ENCODE results near the gene PARD3B. TPM values are rescaled to one million over a fixed set of nuclear protein-coding genes. Genes with fewer than 3 reads are reported as not detected.
"Not testable (repeated sequence)": the region's sequence is repeated elsewhere in the genome, so short reads cannot be mapped to it uniquely, and the experiment has no call there.

PARD3B gene
- total RNA-seq, 1 experiment from 2014 or later = 7.6 TPM

DNA sequence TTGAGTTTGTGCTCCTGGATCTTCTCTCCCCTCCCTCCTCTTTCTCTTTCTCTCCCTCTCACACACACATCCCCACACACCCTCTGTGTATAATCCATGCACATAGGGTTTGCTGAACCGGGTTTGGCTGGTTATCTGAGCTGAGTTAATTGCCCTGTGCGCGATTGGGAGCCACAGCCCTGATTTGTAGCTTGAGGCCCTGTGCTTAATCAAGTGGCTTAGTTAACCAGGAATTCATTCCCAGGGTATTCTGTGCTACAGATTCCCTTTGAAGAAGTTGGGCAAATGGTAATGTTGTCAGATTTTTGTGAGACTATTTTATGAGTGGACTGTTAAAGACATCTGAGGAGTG lies 6.2 kb downstream of the PARD3B start:
- ChIA-PET POLR2A (ENCODE audit: low non-redundant PET) (no interaction called here), CTCF (no interaction called here)
- BruUV-seq (replicated peaks) = no TSS peak
- H3K4me1 ChIP-seq (ENCODE audit: insufficient read depth, low read length, poor library complexity, severe bottlenecking) = peaks cover 2% of the 10 kb centered on the region
- TF ChIP-seq, protein P1, sequence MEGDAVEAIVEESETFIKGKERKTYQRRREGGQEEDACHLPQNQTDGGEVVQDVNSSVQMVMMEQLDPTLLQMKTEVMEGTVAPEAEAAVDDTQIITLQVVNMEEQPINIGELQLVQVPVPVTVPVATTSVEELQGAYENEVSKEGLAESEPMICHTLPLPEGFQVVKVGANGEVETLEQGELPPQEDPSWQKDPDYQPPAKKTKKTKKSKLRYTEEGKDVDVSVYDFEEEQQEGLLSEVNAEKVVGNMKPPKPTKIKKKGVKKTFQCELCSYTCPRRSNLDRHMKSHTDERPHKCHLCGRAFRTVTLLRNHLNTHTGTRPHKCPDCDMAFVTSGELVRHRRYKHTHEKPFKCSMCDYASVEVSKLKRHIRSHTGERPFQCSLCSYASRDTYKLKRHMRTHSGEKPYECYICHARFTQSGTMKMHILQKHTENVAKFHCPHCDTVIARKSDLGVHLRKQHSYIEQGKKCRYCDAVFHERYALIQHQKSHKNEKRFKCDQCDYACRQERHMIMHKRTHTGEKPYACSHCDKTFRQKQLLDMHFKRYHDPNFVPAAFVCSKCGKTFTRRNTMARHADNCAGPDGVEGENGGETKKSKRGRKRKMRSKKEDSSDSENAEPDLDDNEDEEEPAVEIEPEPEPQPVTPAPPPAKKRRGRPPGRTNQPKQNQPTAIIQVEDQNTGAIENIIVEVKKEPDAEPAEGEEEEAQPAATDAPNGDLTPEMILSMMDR (conservative IDR thresholded peaks at IDR 0.05; ENCODE audit: low read depth, low read length) = no peak
- TF ChIP-seq EZH2 (IDR thresholded peaks at IDR 0.05; ENCODE audit: borderline replicate concordance, low read depth, low read length, poor library complexity, severe bottlenecking) = no peak
- DNase-seq (ENCODE audit: low spot score) = no peak
- no peak overlapping the region for H3K27ac ChIP-seq (ENCODE audit: low read depth, low read length, poor library complexity, severe bottlenecking)
- H3K4me3 ChIP-seq (ENCODE audit: low read depth, low read length, poor library complexity, severe bottlenecking) = no peak overlapping the region
- intact Hi-C loops (cut with micrococcal nuclease; ENCODE audit: unreplicated experiment) = no loop called here
- no peaks in the 10 kb centered on the region for H3K36me3 ChIP-seq (ENCODE audit: insufficient read depth, low read length, poor library complexity, severe bottlenecking)
- no peaks in the 10 kb centered on the region for H3K27me3 ChIP-seq (replicated peaks; ENCODE audit: insufficient read depth, low read depth, low read length, poor library complexity)
- no peaks in the 10 kb centered on the region for H3K9me3 ChIP-seq (ENCODE audit: low read depth, low read length, poor library complexity, severe bottlenecking)

GRCh38 chr2:204557604-204558003 lies 12.3 kb downstream of the PARD3B start:
- Histone ChIP-seq H3K36me3 (ENCODE audit: insufficient read depth, low read length, poor library complexity, severe bottlenecking) (no peaks in the 10 kb centered on the region), H3K9me3 (ENCODE audit: low read depth, low read length, poor library complexity, severe bottlenecking) (no peaks in the 10 kb centered on the region), H3K4me3 (ENCODE audit: low read depth, low read length, poor library complexity, severe bottlenecking) (no peak overlapping the region), H3K27ac (ENCODE audit: low read depth, low read length, poor library complexity, severe bottlenecking) (no peak overlapping the region), H3K4me1 (ENCODE audit: insufficient read depth, low read length, poor library complexity, severe bottlenecking) (no peaks in the 10 kb centered on the region), H3K27me3 (replicated peaks; ENCODE audit: insufficient read depth, low read depth, low read length, poor library complexity) (no peaks in the 10 kb centered on the region)
- DNase-seq (ENCODE audit: low spot score) = no peak
- BruUV-seq (replicated peaks) = no TSS peak
- ChIA-PET POLR2A (ENCODE audit: low non-redundant PET) (no interaction called here), CTCF (no interaction called here)
- no peak for TF ChIP-seq EZH2 (IDR thresholded peaks at IDR 0.05; ENCODE audit: borderline replicate concordance, low read depth, low read length, poor library complexity, severe bottlenecking)
- TF ChIP-seq, protein P1 (conservative IDR thresholded peaks at IDR 0.05; ENCODE audit: low read depth, low read length) = no peak
- intact Hi-C loops (cut with micrococcal nuclease; ENCODE audit: unreplicated experiment) = no loop called here

DNA sequence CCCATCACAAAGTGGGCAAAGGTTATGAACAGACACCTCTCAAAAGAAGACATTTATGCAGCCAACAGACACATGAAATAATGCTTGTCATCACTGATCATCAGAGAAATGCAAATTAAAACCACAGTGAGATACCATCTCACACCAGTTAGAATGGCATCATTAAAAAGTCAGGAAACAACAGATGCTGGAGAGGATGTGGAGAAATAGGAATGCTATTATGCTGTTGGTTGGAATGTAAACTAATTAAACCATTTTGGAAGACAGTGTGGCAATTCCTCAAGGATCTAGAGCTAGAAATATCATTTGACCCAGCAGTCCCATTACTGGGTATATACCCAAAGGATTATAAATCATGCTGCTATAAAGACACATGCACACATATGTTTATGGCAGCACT lies 14.1 kb downstream of the PARD3B start:
- BruUV-seq (replicated peaks); H3K27ac ChIP-seq (ENCODE audit: low read depth, low read length, poor library complexity, severe bottlenecking); DNase-seq (ENCODE audit: low spot score); intact Hi-C loops (cut with micrococcal nuclease; ENCODE audit: unreplicated experiment); POLR2A ChIA-PET (ENCODE audit: low non-redundant PET); H3K4me1 ChIP-seq (ENCODE audit: insufficient read depth, low read length, poor library complexity, severe bottlenecking); H3K4me3 ChIP-seq (ENCODE audit: low read depth, low read length, poor library complexity, severe bottlenecking); CTCF ChIA-PET; H3K36me3 ChIP-seq (ENCODE audit: insufficient read depth, low read length, poor library complexity, severe bottlenecking); H3K9me3 ChIP-seq (ENCODE audit: low read depth, low read length, poor library complexity, severe bottlenecking); H3K27me3 ChIP-seq (replicated peaks; ENCODE audit: insufficient read depth, low read depth, low read length, poor library complexity): not testable (repeated sequence)

- no peak for TF ChIP-seq EZH2 (IDR thresholded peaks at IDR 0.05; ENCODE audit: borderline replicate concordance, low read depth, low read length, poor library complexity, severe bottlenecking)
- TF ChIP-seq, protein P1 (conservative IDR thresholded peaks at IDR 0.05; ENCODE audit: low read depth, low read length) = no peak
- ChIA-PET CTCF (no interaction called here), POLR2A (ENCODE audit: low non-redundant PET) (no interaction called here)
- no TSS peak for BruUV-seq (replicated peaks)
- no peak for DNase-seq (ENCODE audit: low spot score)
- intact Hi-C loops (cut with micrococcal nuclease; ENCODE audit: unreplicated experiment) = no loop called here
- H3K4me3 ChIP-seq (ENCODE audit: low read depth, low read length, poor library complexity, severe bottlenecking) = no peak overlapping the region
- H3K9me3 ChIP-seq (ENCODE audit: low read depth, low read length, poor library complexity, severe bottlenecking) = no peaks in the 10 kb centered on the region
- H3K36me3 ChIP-seq (ENCODE audit: insufficient read depth, low read length, poor library complexity, severe bottlenecking) = no peaks in the 10 kb centered on the region
- no peaks in the 10 kb centered on the region for H3K4me1 ChIP-seq (ENCODE audit: insufficient read depth, low read length, poor library complexity, severe bottlenecking)
- H3K27me3 ChIP-seq (replicated peaks; ENCODE audit: insufficient read depth, low read depth, low read length, poor library complexity) = no peaks in the 10 kb centered on the region
- H3K27ac ChIP-seq (ENCODE audit: low read depth, low read length, poor library complexity, severe bottlenecking) = no peak overlapping the region
These were observed 15.6 kb downstream of the PARD3B start for GRCh38 chr2:204560902-204561301.

Measured in A673 (cell line).